Activated B cell treated with CpG ODN at 0.5 μM for 24 hours (primary cell): ENCODE results near the gene CSNK1G2. TPM values are rescaled to one million over a fixed set of nuclear protein-coding genes. Genes with fewer than 3 reads are reported as not detected.

Source experiments
- ATAC-seq: fragments of 200-7000 bp; cut with Tn5 transposase; one replicate; pipeline ENCODE4 v1.10.0; 2021; ENCODE audit warnings: low read depth, mild to moderate bottlenecking, moderate library complexity
- CTCF ChIA-PET: fragments of 350-600 bp; sonication (Branson Sonifier 250); formaldehyde crosslinking; loops from one replicate; lab custom pipeline; 2021; ENCODE audit warnings: antibody characterized with exemption; lab: Charles Lee
- POLR2A ChIA-PET: fragments of 350-600 bp; sonication (Branson Sonifier 250); formaldehyde crosslinking; loops from one replicate; lab custom pipeline; 2021; ENCODE audit warnings: antibody characterized with exemption; lab: Charles Lee
- DNase-seq: peaks from one replicate; pipeline ENCODE4 v3.0.0; 2022
- H3K27ac Mint-ChIP-seq: one replicate; pipeline ENCODE4 v1.8.0; 2020; ENCODE audit warnings: mixed read lengths
- H3K27me3 Mint-ChIP-seq: one replicate; pipeline ENCODE4 v1.8.0; 2021; ENCODE audit warnings: mixed read lengths
- H3K36me3 Mint-ChIP-seq: one replicate; pipeline ENCODE4 v1.8.0; 2021; ENCODE audit warnings: low read depth, mixed read lengths
- H3K4me1 Mint-ChIP-seq: one replicate; pipeline ENCODE4 v1.8.0; 2021; ENCODE audit warnings: mixed read lengths
- H3K4me3 Mint-ChIP-seq: one replicate; pipeline ENCODE4 v1.8.0; 2020; ENCODE audit warnings: mild to moderate bottlenecking, mixed read lengths
- H3K9me3 Mint-ChIP-seq: one replicate; pipeline ENCODE4 v1.8.0; 2020; ENCODE audit warnings: mixed read lengths
- CTCF ChIP-seq: fragments of 200-600 bp; IDR thresholded peaks from one replicate; pipeline ENCODE4 v1.8.0; 2022; ENCODE audit warnings: antibody characterized with exemption, mild to moderate bottlenecking
- intact Hi-C: fragments of 100-400 bp; cut with micrococcal nuclease; formaldehyde crosslinking; loops from one replicate; pipeline ENCODE4 v1.15.1; 2024
- total RNA-seq: library from RNA; stranded (reverse); gene quantifications from 2 replicates; pipeline ENCODE4 v1.2.3, GENCODE V29; 2022

CSNK1G2 gene
- total RNA-seq, 1 donor from 2014 or later = 89.1 TPM

GRCh38 chr19:1925544-1925943 is 15.4 kb upstream of the CSNK1G2 start:
- ChIA-PET CTCF (no interaction called here), POLR2A (interaction anchor here (0.5 kb wide), 1 partner anchor 232 kb away, joined by 5 read pairs; no protein-coding TSS in a partner anchor)
- H3K9me3 Mint-ChIP-seq = no peaks in the 10 kb centered on the region
- H3K27me3 Mint-ChIP-seq = no peaks in the 10 kb centered on the region
- peaks cover 20% of the 10 kb centered on the region for H3K4me1 Mint-ChIP-seq
- no peak for ATAC-seq
- DNase-seq = no peak
- H3K4me3 Mint-ChIP-seq = no peak overlapping the region
- peaks cover 27% of the 10 kb centered on the region for H3K36me3 Mint-ChIP-seq
- H3K27ac Mint-ChIP-seq = no peak overlapping the region
- intact Hi-C loops = loop anchor here (5.0 kb wide), 1 partner anchor 92 kb away; the partner anchor contains the start of gene BTBD2
- no peak for TF ChIP-seq CTCF

- ATAC-seq (peak; percentile 82), DNase-seq (peak; percentile 86)
- TF ChIP-seq CTCF = peak; percentile 59
- no peaks in the 10 kb centered on the region for H3K27me3 Mint-ChIP-seq
- POLR2A ChIA-PET = interaction anchor here (0.6 to 2.1 kb wide), 10 partner anchors 13 to 332 kb away, joined by 3 to 7 read pairs (median 5); no protein-coding TSS in a partner anchor
- no peak overlapping the region for H3K27ac Mint-ChIP-seq
- peaks cover 46% of the 10 kb centered on the region for H3K4me1 Mint-ChIP-seq
- CTCF ChIA-PET = interaction anchor here (0.8 to 1.4 kb wide), 7 partner anchors 14 to 167 kb away, joined by 3 to 7 read pairs (median 4); partner anchors contain the start of gene MOB3A
- H3K9me3 Mint-ChIP-seq = no peaks in the 10 kb centered on the region
- intact Hi-C loops = loop anchor here (1.0 to 5.0 kb wide), 4 partner anchors 64 to 167 kb away; partner anchors contain the start of genes BTBD2, IZUMO4 and MOB3A
- peak overlapping the region; percentile 81 for H3K4me3 Mint-ChIP-seq
- peaks cover 10% of the 10 kb centered on the region for H3K36me3 Mint-ChIP-seq
Observed at GRCh38 chr19:1929021-1929742, 11.8 kb upstream of the CSNK1G2 start.

- peaks cover 3% of the 10 kb centered on the region for H3K36me3 Mint-ChIP-seq
- ChIA-PET POLR2A (interaction anchor here (0.5 to 2.1 kb wide), 2 partner anchors 50 to 152 kb away, joined by 4 to 5 read pairs; no protein-coding TSS in a partner anchor), CTCF (interaction anchor here (1.7 to 2.3 kb wide), 2 partner anchors 67 to 179 kb away, joined by 3 to 8 read pairs; no protein-coding TSS in a partner anchor)
- no peaks in the 10 kb centered on the region for H3K27me3 Mint-ChIP-seq
- intact Hi-C loops = no loop called here
- H3K4me3 Mint-ChIP-seq = peak overlapping the region; percentile 15
- DNase-seq (no peak), ATAC-seq (no peak)
- H3K4me1 Mint-ChIP-seq = peaks cover 60% of the 10 kb centered on the region
- no peak overlapping the region for H3K27ac Mint-ChIP-seq
- no peak for TF ChIP-seq CTCF
- peaks cover 5% of the 10 kb centered on the region for H3K9me3 Mint-ChIP-seq
Observed at GRCh38 chr19:1931445-1931844, 9.5 kb upstream of the CSNK1G2 start.

GRCh38 chr19:1932395-1932794 is 8.6 kb upstream of the CSNK1G2 start:
- Mint-ChIP-seq H3K9me3 (peaks cover 5% of the 10 kb centered on the region), H3K4me1 (peaks cover 61% of the 10 kb centered on the region), H3K36me3 (peaks cover 7% of the 10 kb centered on the region), H3K27ac (peak overlapping the region; percentile 89), H3K27me3 (no peaks in the 10 kb centered on the region), H3K4me3 (no peak overlapping the region)
- DNase-seq = no peak
- intact Hi-C loops = loop anchor here (2.0 kb wide), 1 partner anchor 28 kb away; the partner anchor contains the start of genes ADAT3 and SCAMP4
- no peak for ATAC-seq
- ChIA-PET CTCF (interaction anchor here (1.5 to 2.3 kb wide), 3 partner anchors 68 to 178 kb away, joined by 3 to 8 read pairs (median 4); no protein-coding TSS in a partner anchor), POLR2A (interaction anchor here (0.6 to 2.1 kb wide), 16 partner anchors 9 to 1203 kb away, joined by 3 to 15 read pairs (median 5); partner anchors contain the start of genes BTBD2 and GNA15)
- no peak for TF ChIP-seq CTCF
